ENCODE results near the gene ASB2. TPM values are rescaled to one million over a fixed set of nuclear protein-coding genes. Genes with fewer than 3 reads are reported as not detected.

Gene ASB2
- total RNA-seq, 1 experiment from 2014 or later = not detected

- Histone ChIP-seq H3K36me3 (ENCODE audit: control insufficient read depth in 1 of 2, insufficient read depth in 2 of 2, low read length in 2 of 2) (no peaks in the 10 kb centered on the region), H3K9ac (ENCODE audit: low read length) (no peak overlapping the region), H3K4me1 (ENCODE audit: control insufficient read depth in 1 of 2, insufficient read depth in 2 of 2, low read length in 2 of 2) (no peaks in the 10 kb centered on the region), H3K9me3 (ENCODE audit: control insufficient read depth in 1 of 2, insufficient read depth in 1 of 2, low read depth in 1 of 2, low read length in 2 of 2) (no peaks in the 10 kb centered on the region; a peak in 1 of 4 replicates), H4K20me1 (ENCODE audit: insufficient read depth) (no peaks in the 10 kb centered on the region), H3K27me3 (ENCODE audit: insufficient read depth, low read length) (no peaks in the 10 kb centered on the region), H2AFZ (ENCODE audit: low read depth, low read length, poor library complexity, severe bottlenecking) (no peak overlapping the region), H3K9me2 (ENCODE audit: insufficient read depth) (no peaks in the 10 kb centered on the region), H3K27ac (ENCODE audit: low read depth, low read length) (no peak overlapping the region), H3K4me3 (replicated peaks in 1 of 2; ENCODE audit: low read depth in 1 of 2, low read length in 2 of 2) (no peak overlapping the region), H3K79me2 (ENCODE audit: insufficient read depth, low read length) (no peaks in the 10 kb centered on the region), H3K4me2 (ENCODE audit: low read length) (no peak overlapping the region)
- intact Hi-C loops (cut with micrococcal nuclease) = no loop called here
- TF ChIP-seq ZNF274 (IDR thresholded peaks at IDR 0.05; ENCODE audit: low read depth, low read length) (no peak), POLR2AphosphoS5 (IDR thresholded peaks at IDR 0.05; ENCODE audit: low read depth, low read length) (no peak), EGR1 (IDR thresholded peaks at IDR 0.05; ENCODE audit: low read depth) (no peak), CEBPB (IDR thresholded peaks at IDR 0.05; ENCODE audit: low read depth) (no peak), SP1 (IDR thresholded peaks at IDR 0.05; ENCODE audit: low read depth) (no peak), EZH2phosphoT487 (IDR thresholded peaks at IDR 0.05; ENCODE audit: borderline replicate concordance) (no peak), TCF7L2 (IDR thresholded peaks at IDR 0.05; ENCODE audit: borderline replicate concordance, extremely low read depth, insufficient read depth, insufficient read length) (no peak), ELF1 (IDR thresholded peaks at IDR 0.05; ENCODE audit: borderline replicate concordance, low read depth) (no peak), FOSL1 (IDR thresholded peaks at IDR 0.05; ENCODE audit: low read depth) (no peak)
- ATAC-seq (no peak), DNase-seq (ENCODE audit: low read depth, low spot score) (no peak)
- ChIA-PET POLR2A (no interaction called here), CTCF (interaction anchor here (1.4 kb wide), 1 partner anchor 19 kb away, joined by 4 read pairs; no protein-coding TSS in a partner anchor), RAD21 (ENCODE audit: low non-redundant PET in 1 of 2, low total read pairs in 2 of 2, uncharacterized antibody in 2 of 2, unreplicated experiment in 2 of 2) (no interaction called here)
- BruUV-seq (replicated peaks) = no TSS peak
Measured at GRCh38 chr14:93921001-93921806, 55.2 kb downstream of the ASB2 start.

GRCh38 chr14:93917141-93917540, 59.2 kb downstream of the ASB2 start:
- no peaks in the 10 kb centered on the region for H3K4me1 ChIP-seq (ENCODE audit: control insufficient read depth in 1 of 2, insufficient read depth in 2 of 2, low read length in 2 of 2)
- no peaks in the 10 kb centered on the region for H3K36me3 ChIP-seq (ENCODE audit: control insufficient read depth in 1 of 2, insufficient read depth in 2 of 2, low read length in 2 of 2)
- RAD21 ChIA-PET (ENCODE audit: low non-redundant PET in 1 of 2, low total read pairs in 2 of 2, uncharacterized antibody in 2 of 2, unreplicated experiment in 2 of 2) = no interaction called here
- no peak for ATAC-seq
- BruUV-seq (replicated peaks) = no TSS peak
- no peaks in the 10 kb centered on the region for H3K9me2 ChIP-seq (ENCODE audit: insufficient read depth)
- H2AFZ ChIP-seq (ENCODE audit: low read depth, low read length, poor library complexity, severe bottlenecking) = no peak overlapping the region
- CTCF ChIA-PET = no interaction called here
- intact Hi-C loops (cut with micrococcal nuclease) = no loop called here
- no peak overlapping the region for H3K4me3 ChIP-seq (replicated peaks in 1 of 2; ENCODE audit: low read depth in 1 of 2, low read length in 2 of 2)
- H3K9ac ChIP-seq (ENCODE audit: low read length) = no peak overlapping the region
- POLR2A ChIA-PET = no interaction called here
- H3K27ac ChIP-seq (ENCODE audit: low read depth, low read length) = no peak overlapping the region
- H3K27me3 ChIP-seq (ENCODE audit: insufficient read depth, low read length) = no peaks in the 10 kb centered on the region
- H4K20me1 ChIP-seq (ENCODE audit: insufficient read depth) = no peaks in the 10 kb centered on the region
- no peak for DNase-seq (ENCODE audit: low read depth, low spot score)
- TF ChIP-seq RAD21 (IDR thresholded peaks at IDR 0.05; ENCODE audit: low read depth) (no peak), REST (IDR thresholded peaks at IDR 0.05; ENCODE audit: low read depth) (no peak), TCF7L2 (IDR thresholded peaks at IDR 0.05; ENCODE audit: borderline replicate concordance, extremely low read depth, insufficient read depth, insufficient read length) (no peak), CBX3 (IDR thresholded peaks at IDR 0.05; ENCODE audit: low read depth) (no peak)
- H3K4me2 ChIP-seq (ENCODE audit: low read length) = no peak overlapping the region
- H3K79me2 ChIP-seq (ENCODE audit: insufficient read depth, low read length) = no peaks in the 10 kb centered on the region
- H3K9me3 ChIP-seq (ENCODE audit: control insufficient read depth in 1 of 2, insufficient read depth in 1 of 2, low read depth in 1 of 2, low read length in 2 of 2) = no peaks in the 10 kb centered on the region; a peak in 1 of 4 replicates

All from HCT116 (cell line).